ENCODE data around the gene NUP188. TPM values are rescaled to one million over a fixed set of nuclear protein-coding genes. Genes with fewer than 3 reads are reported as not detected.
"Not testable (repeated sequence)": the region's sequence is repeated elsewhere in the genome, so short reads cannot be mapped to it uniquely, and the experiment has no call there.

Gene NUP188
- total RNA-seq, 1 experiment from 2014 or later = 98.9 TPM

GRCh38 chr9:128945798-128946501 is 1.5 kb upstream of the NUP188 start:
- Mint-ChIP-seq H3K4me3 (peak overlapping the region; percentile 97), H3K27me3 (ENCODE audit: low read depth) (no peaks in the 10 kb centered on the region), H3K27ac (peak overlapping the region; percentile 60; the same call in 1 of the 2 replicates), H3K4me1 (peaks cover 11% of the 10 kb centered on the region), H3K36me3 (peaks cover 9% of the 10 kb centered on the region), H3K9me3 (no peaks in the 10 kb centered on the region)
- POLR2A ChIA-PET = no interaction called here
- DNase-seq (ENCODE audit: low spot score) (no peak), ATAC-seq (no peak)
- no peak for TF ChIP-seq AFF4 (CRISPR knock-in tag; IDR thresholded peaks at IDR 0.05; ENCODE audit: borderline replicate concordance)
- no peak for TF ChIP-seq USF1 (CRISPR knock-in tag; IDR thresholded peaks at IDR 0.05)
- TF ChIP-seq ETV6 (CRISPR knock-in tag; IDR thresholded peaks at IDR 0.05) = no peak
- no peak for TF ChIP-seq E2F4 (CRISPR knock-in tag; IDR thresholded peaks at IDR 0.05; ENCODE audit: borderline replicate concordance, low read depth)
- no peak for TF ChIP-seq ATF6 (CRISPR knock-in tag; IDR thresholded peaks at IDR 0.05)
- TF ChIP-seq SP1 (CRISPR knock-in tag; conservative IDR thresholded peaks at IDR 0.05) = no peak
- no peak for TF ChIP-seq ZNF396 (CRISPR knock-in tag; IDR thresholded peaks at IDR 0.05; ENCODE audit: borderline replicate concordance)
- CTCF ChIA-PET = interaction anchor here (1.1 kb wide), 1 partner anchor 127 kb away, joined by 3 read pairs; the partner anchor contains the start of gene ENDOG

- Mint-ChIP-seq H3K27ac (peak overlapping the region; percentile 91), H3K4me1 (peaks cover 11% of the 10 kb centered on the region), H3K27me3 (ENCODE audit: low read depth) (no peaks in the 10 kb centered on the region), H3K9me3 (no peaks in the 10 kb centered on the region), H3K4me3 (peak overlapping the region; percentile 97), H3K36me3 (peaks cover 13% of the 10 kb centered on the region)
- TF ChIP-seq ZNF512 (CRISPR knock-in tag; IDR thresholded peaks at IDR 0.05; ENCODE audit: borderline replicate concordance) = no peak
- no peak for TF ChIP-seq CBFB (CRISPR knock-in tag; IDR thresholded peaks at IDR 0.05; ENCODE audit: low read depth)
- TF ChIP-seq ZNF121 (CRISPR knock-in tag; IDR thresholded peaks at IDR 0.05) = 0 out of 2 replicates have a peak, but pooled peaks have one; percentile 34
- DNase-seq (ENCODE audit: low spot score) (peak; percentile 24), ATAC-seq (no peak; the same call in 1 of the 2 replicates)
- POLR2A ChIA-PET = no interaction called here
- CTCF ChIA-PET = no interaction called here
Observed at GRCh38 chr9:128946571-128947276, 775 bp upstream of the NUP188 start.

- POLR2A ChIA-PET = no interaction called here
- peaks cover 11% of the 10 kb centered on the region for H3K4me1 Mint-ChIP-seq
- no peaks in the 10 kb centered on the region for H3K27me3 Mint-ChIP-seq (ENCODE audit: low read depth)
- TF ChIP-seq RELA (CRISPR knock-in tag; IDR thresholded peaks at IDR 0.05; ENCODE audit: borderline replicate concordance) = peak; percentile 42; the same call in 1 of the 2 replicates
- TF ChIP-seq GRHL2 (CRISPR knock-in tag; IDR thresholded peaks at IDR 0.05; ENCODE audit: insufficient replicate concordance, severe bottlenecking) = no peak
- ATAC-seq = peak; percentile 50
- peak overlapping the region; percentile 91 for H3K27ac Mint-ChIP-seq
- DNase-seq (ENCODE audit: low spot score) = no peak
- peak overlapping the region; percentile 97 for H3K4me3 Mint-ChIP-seq
- peaks cover 13% of the 10 kb centered on the region for H3K36me3 Mint-ChIP-seq
- no peaks in the 10 kb centered on the region for H3K9me3 Mint-ChIP-seq
- CTCF ChIA-PET = no interaction called here
Observed at GRCh38 chr9:128947277-128947526, 297 bp upstream of the NUP188 start.

- POLR2A ChIA-PET; DNase-seq (ENCODE audit: low spot score); H3K4me1 Mint-ChIP-seq; H3K27ac Mint-ChIP-seq; ATAC-seq; H3K9me3 Mint-ChIP-seq; CTCF ChIA-PET; H3K27me3 Mint-ChIP-seq (ENCODE audit: low read depth); H3K4me3 Mint-ChIP-seq: not testable (repeated sequence)
- peaks cover 45% of the 10 kb centered on the region for H3K36me3 Mint-ChIP-seq
Observed at GRCh38 chr9:128961403-128961802, 13.9 kb downstream of the NUP188 start.

Data from WTC11 (cell line).